Activated T-helper 2 cell treated with anti-CD3 and anti-CD28 coated beads, Interferon-gamma antibody, Interleukin-2, Interleukin-4, amounts not matched to agents 10 μg/mL and 5 μg/mL and 100 μg/mL, durations not matched to agents 14 hours and 24 hours and 36 hours (primary cell): Measurements from ENCODE around the gene PPP1R36. TPM values are rescaled to one million over a fixed set of nuclear protein-coding genes. Genes with fewer than 3 reads are reported as not detected.
"Not testable (repeated sequence)": the region's sequence is repeated elsewhere in the genome, so short reads cannot be mapped to it uniquely, and the experiment has no call there.

Source experiments
- DNase-seq: peaks from one replicate; pipeline ENCODE4 v3.0.0; 2021; ENCODE audit warnings: low spot score
- H3K27ac Mint-ChIP-seq: one replicate; pipeline ENCODE4 v1.8.0; 2021; ENCODE audit warnings: mixed read lengths
- H3K27me3 Mint-ChIP-seq: one replicate; pipeline ENCODE4 v1.8.0; 2021; ENCODE audit warnings: low read depth, mixed read lengths
- H3K36me3 Mint-ChIP-seq: one replicate; pipeline ENCODE4 v1.8.0; 2021; ENCODE audit warnings: low read depth, mixed read lengths
- H3K4me1 Mint-ChIP-seq: one replicate; pipeline ENCODE4 v1.8.0; 2021; ENCODE audit warnings: low read depth, mixed read lengths
- H3K4me3 Mint-ChIP-seq: one replicate; pipeline ENCODE4 v1.8.0; 2021; ENCODE audit warnings: low read depth, mild to moderate bottlenecking, moderate library complexity, mixed read lengths
- H3K9me3 Mint-ChIP-seq: one replicate; pipeline ENCODE4 v1.8.0; 2021; ENCODE audit warnings: mixed read lengths
- intact Hi-C: fragments of 100-400 bp; cut with micrococcal nuclease; formaldehyde crosslinking; loops from one replicate; pipeline ENCODE4 v1.15.1; 2023
- total RNA-seq: library from RNA; stranded (reverse); gene quantifications from 2 replicates; pipeline ENCODE4 v1.2.3, GENCODE V29; 2022

PPP1R36 gene
- total RNA-seq, 1 donor from 2014 or later = not detected

- peaks cover 28% of the 10 kb centered on the region for H3K27me3 Mint-ChIP-seq
- no peak overlapping the region for H3K27ac Mint-ChIP-seq
- intact Hi-C loops = no loop called here
- no peak overlapping the region for H3K4me3 Mint-ChIP-seq
- no peaks in the 10 kb centered on the region for H3K36me3 Mint-ChIP-seq
- no peaks in the 10 kb centered on the region for H3K9me3 Mint-ChIP-seq
- no peak for DNase-seq
- peaks cover 7% of the 10 kb centered on the region for H3K4me1 Mint-ChIP-seq
Observed at GRCh38 chr14:64556526-64556925, 6.8 kb downstream of the PPP1R36 start.

- H3K4me3 Mint-ChIP-seq, H3K36me3 Mint-ChIP-seq, intact Hi-C loops, H3K9me3 Mint-ChIP-seq, H3K4me1 Mint-ChIP-seq, H3K27ac Mint-ChIP-seq, DNase-seq: not testable (repeated sequence)
- H3K27me3 Mint-ChIP-seq = peaks cover 18% of the 10 kb centered on the region
Observed at GRCh38 chr14:64558216-64558615, 8.5 kb downstream of the PPP1R36 start.

- Mint-ChIP-seq H3K9me3 (no peaks in the 10 kb centered on the region), H3K27me3 (peaks cover 21% of the 10 kb centered on the region), H3K4me3 (no peak overlapping the region), H3K36me3 (no peaks in the 10 kb centered on the region), H3K4me1 (peaks cover 7% of the 10 kb centered on the region), H3K27ac (no peak overlapping the region)
- DNase-seq = no peak
- intact Hi-C loops = no loop called here
Observed at GRCh38 chr14:64561631-64562030, 11.9 kb downstream of the PPP1R36 start.

GRCh38 chr14:64562436-64562835, 12.7 kb downstream of the PPP1R36 start:
- Mint-ChIP-seq H3K27ac (no peak overlapping the region), H3K27me3 (peaks cover 27% of the 10 kb centered on the region), H3K4me1 (peaks cover 7% of the 10 kb centered on the region), H3K4me3 (no peak overlapping the region), H3K36me3 (no peaks in the 10 kb centered on the region), H3K9me3 (no peaks in the 10 kb centered on the region)
- intact Hi-C loops = no loop called here
- no peak for DNase-seq

GRCh38 chr14:64563696-64564095, 13.9 kb downstream of the PPP1R36 start:
- no peak for DNase-seq
- no peaks in the 10 kb centered on the region for H3K36me3 Mint-ChIP-seq
- H3K27me3 Mint-ChIP-seq = peaks cover 31% of the 10 kb centered on the region
- intact Hi-C loops = no loop called here
- peaks cover 7% of the 10 kb centered on the region for H3K4me1 Mint-ChIP-seq
- H3K4me3 Mint-ChIP-seq = no peak overlapping the region
- H3K27ac Mint-ChIP-seq = no peak overlapping the region
- no peaks in the 10 kb centered on the region for H3K9me3 Mint-ChIP-seq

- no peaks in the 10 kb centered on the region for H3K9me3 Mint-ChIP-seq
- H3K36me3 Mint-ChIP-seq = no peaks in the 10 kb centered on the region
- no peak overlapping the region for H3K27ac Mint-ChIP-seq
- H3K4me1 Mint-ChIP-seq = no peaks in the 10 kb centered on the region
- no peak overlapping the region for H3K4me3 Mint-ChIP-seq
- H3K27me3 Mint-ChIP-seq = peaks cover 36% of the 10 kb centered on the region
- no peak for DNase-seq
- intact Hi-C loops = no loop called here
Observed at GRCh38 chr14:64566651-64567122, 16.9 kb downstream of the PPP1R36 start.

GRCh38 chr14:64569138-64569631, 19.4 kb downstream of the PPP1R36 start:
- Mint-ChIP-seq H3K27me3 (peaks cover 27% of the 10 kb centered on the region), H3K27ac (no peak overlapping the region), H3K4me3 (no peak overlapping the region), H3K9me3 (no peaks in the 10 kb centered on the region), H3K4me1 (no peaks in the 10 kb centered on the region), H3K36me3 (no peaks in the 10 kb centered on the region)
- intact Hi-C loops = no loop called here
- DNase-seq = no peak

- H3K4me1 Mint-ChIP-seq, H3K9me3 Mint-ChIP-seq, H3K4me3 Mint-ChIP-seq, intact Hi-C loops, DNase-seq, H3K27ac Mint-ChIP-seq, H3K36me3 Mint-ChIP-seq: not testable (repeated sequence)
- peaks cover 22% of the 10 kb centered on the region for H3K27me3 Mint-ChIP-seq
Observed at GRCh38 chr14:64569646-64570045, 19.9 kb downstream of the PPP1R36 start.

- intact Hi-C loops = no loop called here
Observed at GRCh38 chr14:64572386-64573104, 22.8 kb downstream of the PPP1R36 start.

GRCh38 chr14:64573109-64573508, 23.3 kb downstream of the PPP1R36 start:
- Mint-ChIP-seq H3K4me1 (no peaks in the 10 kb centered on the region), H3K27ac (no peak overlapping the region), H3K36me3 (no peaks in the 10 kb centered on the region), H3K4me3 (no peak overlapping the region), H3K9me3 (no peaks in the 10 kb centered on the region), H3K27me3 (peaks cover 11% of the 10 kb centered on the region)
- DNase-seq = no peak
- intact Hi-C loops = no loop called here

More at GRCh38 chr14:64572386-64573104, 22.8 kb downstream of the PPP1R36 start:
- Mint-ChIP-seq H3K27me3 (peaks cover 11% of the 10 kb centered on the region), H3K9me3 (no peaks in the 10 kb centered on the region), H3K36me3 (no peaks in the 10 kb centered on the region), H3K27ac (no peak overlapping the region), H3K4me1 (no peaks in the 10 kb centered on the region), H3K4me3 (no peak overlapping the region)
- no peak for DNase-seq

GRCh38 chr14:64574371-64575107, 24.8 kb downstream of the PPP1R36 start:
- no peaks in the 10 kb centered on the region for H3K36me3 Mint-ChIP-seq
- H3K27ac Mint-ChIP-seq = no peak overlapping the region
- intact Hi-C loops = no loop called here
- H3K4me1 Mint-ChIP-seq = no peaks in the 10 kb centered on the region
- H3K9me3 Mint-ChIP-seq = no peaks in the 10 kb centered on the region
- H3K27me3 Mint-ChIP-seq = peaks cover 5% of the 10 kb centered on the region
- DNase-seq = no peak
- no peak overlapping the region for H3K4me3 Mint-ChIP-seq

- intact Hi-C loops = no loop called here
Observed at GRCh38 chr14:64577211-64577610, 27.4 kb downstream of the PPP1R36 start.

GRCh38 chr14:64580467-64580866, 30.7 kb downstream of the PPP1R36 start:
- Mint-ChIP-seq H3K4me3 (no peak overlapping the region), H3K36me3 (no peaks in the 10 kb centered on the region), H3K4me1 (no peaks in the 10 kb centered on the region), H3K27me3 (no peaks in the 10 kb centered on the region), H3K27ac (no peak overlapping the region), H3K9me3 (no peaks in the 10 kb centered on the region)
- DNase-seq = no peak
- intact Hi-C loops = no loop called here

More at GRCh38 chr14:64577211-64577610, 27.4 kb downstream of the PPP1R36 start:
- Mint-ChIP-seq H3K27me3 (no peaks in the 10 kb centered on the region), H3K4me3 (no peak overlapping the region), H3K9me3 (no peaks in the 10 kb centered on the region), H3K36me3 (no peaks in the 10 kb centered on the region), H3K4me1 (no peaks in the 10 kb centered on the region), H3K27ac (no peak overlapping the region)
- no peak for DNase-seq
